Tibial nerve (tissue), 4 donors: ENCODE measurements around the gene PEX11G.

ENCODE experiments used
- EP300 ChIP-seq, 2 donors: sonication (generic); formaldehyde crosslinking; IDR thresholded peaks; one replicate each; pipeline ENCODE4 v1.6.1; 2017; ENCODE audit warnings: antibody characterized with exemption in 2 of 2, mild to moderate bottlenecking in 1 of 2
- TF ChIP-seq, protein P1 (sequence below), 5 experiments: fragments of 200-600 bp in 3 of 5; fragments of 450-650 bp in 2 of 5; sonication (generic) in 3 of 5; IDR thresholded peaks; one replicate each; pipeline ENCODE4 v1.5.1; 2016 to 2019; ENCODE audit warnings: antibody characterized with exemption in 5 of 5, mild to moderate bottlenecking in 3 of 5, moderate library complexity in 2 of 5

DNA sequence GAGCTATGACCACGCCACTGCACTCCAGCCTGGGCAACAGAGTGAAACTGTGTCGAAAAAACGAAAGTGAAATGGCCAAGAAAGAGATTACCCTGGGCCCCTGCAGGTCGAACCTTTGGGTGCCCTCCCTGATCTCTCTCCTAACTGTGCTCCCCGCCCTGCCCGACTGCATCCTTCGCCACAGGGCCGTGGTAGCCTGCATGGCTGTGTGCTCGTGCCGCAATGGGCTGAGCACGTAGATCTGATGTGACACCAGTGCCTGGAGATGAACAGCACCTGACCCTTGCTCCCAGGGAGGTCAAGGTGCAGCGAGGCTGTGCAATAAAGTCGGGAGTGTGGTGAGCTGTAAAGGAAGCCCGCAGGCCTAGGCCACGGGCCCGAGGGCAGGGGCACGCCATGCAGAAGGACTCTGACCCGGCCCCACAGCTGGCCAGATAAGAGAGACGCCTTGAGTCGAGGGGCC, 60.2 kb downstream of the PEX11G start:
- no peak for TF ChIP-seq EP300 (IDR thresholded peaks at IDR 0.05)
- TF ChIP-seq, protein P1, sequence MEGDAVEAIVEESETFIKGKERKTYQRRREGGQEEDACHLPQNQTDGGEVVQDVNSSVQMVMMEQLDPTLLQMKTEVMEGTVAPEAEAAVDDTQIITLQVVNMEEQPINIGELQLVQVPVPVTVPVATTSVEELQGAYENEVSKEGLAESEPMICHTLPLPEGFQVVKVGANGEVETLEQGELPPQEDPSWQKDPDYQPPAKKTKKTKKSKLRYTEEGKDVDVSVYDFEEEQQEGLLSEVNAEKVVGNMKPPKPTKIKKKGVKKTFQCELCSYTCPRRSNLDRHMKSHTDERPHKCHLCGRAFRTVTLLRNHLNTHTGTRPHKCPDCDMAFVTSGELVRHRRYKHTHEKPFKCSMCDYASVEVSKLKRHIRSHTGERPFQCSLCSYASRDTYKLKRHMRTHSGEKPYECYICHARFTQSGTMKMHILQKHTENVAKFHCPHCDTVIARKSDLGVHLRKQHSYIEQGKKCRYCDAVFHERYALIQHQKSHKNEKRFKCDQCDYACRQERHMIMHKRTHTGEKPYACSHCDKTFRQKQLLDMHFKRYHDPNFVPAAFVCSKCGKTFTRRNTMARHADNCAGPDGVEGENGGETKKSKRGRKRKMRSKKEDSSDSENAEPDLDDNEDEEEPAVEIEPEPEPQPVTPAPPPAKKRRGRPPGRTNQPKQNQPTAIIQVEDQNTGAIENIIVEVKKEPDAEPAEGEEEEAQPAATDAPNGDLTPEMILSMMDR (IDR thresholded peaks at IDR 0.05): no peak
